Smooth muscle cell (in vitro differentiated cells): Measurements from ENCODE around the gene AHSP. TPM values are rescaled to one million over a fixed set of nuclear protein-coding genes. Genes with fewer than 3 reads are reported as not detected.

ENCODE experiments used
- DNase-seq: peaks from one replicate; lab custom pipeline; 2025; ENCODE audit not compliant: unreplicated experiment; lab: John Stamatoyannopoulos, UW
- H2AFZ ChIP-seq: fragments of 200-600 bp; sonication (generic); 2 replicates; pipeline ENCODE4 v1.6.0; 2016; ENCODE audit warnings: antibody characterized with exemption, low read depth, mild to moderate bottlenecking
- H3F3A ChIP-seq: fragments of 200-600 bp; sonication (generic); 2 replicates; pipeline ENCODE4 v1.6.0; 2017; ENCODE audit warnings: antibody characterized with exemption, low read depth
- H3K27ac ChIP-seq: fragments of 200-600 bp; sonication (generic); 2 replicates; pipeline ENCODE4 v1.5.1; 2016; ENCODE audit warnings: low read depth, mild to moderate bottlenecking
- H3K27me3 ChIP-seq: fragments of 200-600 bp; sonication (generic); 2 replicates; pipeline ENCODE4 v1.6.1; 2016; ENCODE audit warnings: low read depth, mild to moderate bottlenecking
- H3K36me3 ChIP-seq: fragments of 200-600 bp; sonication (generic); 2 replicates; pipeline ENCODE4 v1.5.1; 2016; ENCODE audit warnings: low read depth
- H3K4me1 ChIP-seq: fragments of 200-600 bp; sonication (generic); 2 replicates; pipeline ENCODE4 v1.5.1; 2016; ENCODE audit warnings: low read depth
- H3K4me2 ChIP-seq: fragments of 200-600 bp; sonication (generic); 2 replicates; pipeline ENCODE4 v1.6.0; 2016; ENCODE audit warnings: mild to moderate bottlenecking
- H3K4me3 ChIP-seq: fragments of 200-600 bp; sonication (generic); 2 replicates; pipeline ENCODE4 v1.5.1; 2016; ENCODE audit warnings: mild to moderate bottlenecking
- H3K79me2 ChIP-seq: fragments of 200-600 bp; sonication (generic); 2 replicates; pipeline ENCODE4 v1.6.0; 2016; ENCODE audit warnings: low read depth, mild to moderate bottlenecking
- H3K9ac ChIP-seq: fragments of 200-600 bp; sonication (generic); 2 replicates; pipeline ENCODE4 v1.6.0; 2016; ENCODE audit warnings: low read depth
- H3K9me3 ChIP-seq: fragments of 200-600 bp; sonication (generic); replicated peaks from 2 replicates; pipeline ENCODE4 v1.5.1; 2016; ENCODE audit warnings: low read depth
- H4K20me1 ChIP-seq: fragments of 200-600 bp; sonication (generic); 2 replicates; pipeline ENCODE4 v1.6.0; 2016; ENCODE audit warnings: low read depth
- CTCF ChIP-seq: fragments of 200-600 bp; sonication (generic); IDR thresholded peaks from 2 replicates; pipeline ENCODE4 v1.5.1; 2017; ENCODE audit warnings: borderline replicate concordance, mild to moderate bottlenecking, antibody characterized with exemption; ENCODE audit not compliant: insufficient read depth, poor library complexity, severe bottlenecking
- WGBS: methylation state at CpG from one replicate; pipeline ENCODE4 v1.1.7; 2016; ENCODE audit warnings: low lambda C conversion rate; 5-methylcytosine and 5-hydroxymethylcytosine counted together
- polyA plus RNA-seq: library from polyadenylated mRNA; unstranded; fragments of >200 nt; fragmentation: Nextera tagmentation; extraction: Ambion mirVana; gene quantifications from 2 replicates; pipeline ENCODE4 v1.2.1, GENCODE V29; 2016
- total RNA-seq: library from RNA; depleted of rRNA; stranded (reverse); fragments of >200 nt; gene quantifications from 2 replicates; pipeline ENCODE4 v1.2.3, GENCODE V29; 2014

The AHSP gene
- total and polyA plus RNA-seq, 2 experiments from 2014 or later, result not detected

DNA sequence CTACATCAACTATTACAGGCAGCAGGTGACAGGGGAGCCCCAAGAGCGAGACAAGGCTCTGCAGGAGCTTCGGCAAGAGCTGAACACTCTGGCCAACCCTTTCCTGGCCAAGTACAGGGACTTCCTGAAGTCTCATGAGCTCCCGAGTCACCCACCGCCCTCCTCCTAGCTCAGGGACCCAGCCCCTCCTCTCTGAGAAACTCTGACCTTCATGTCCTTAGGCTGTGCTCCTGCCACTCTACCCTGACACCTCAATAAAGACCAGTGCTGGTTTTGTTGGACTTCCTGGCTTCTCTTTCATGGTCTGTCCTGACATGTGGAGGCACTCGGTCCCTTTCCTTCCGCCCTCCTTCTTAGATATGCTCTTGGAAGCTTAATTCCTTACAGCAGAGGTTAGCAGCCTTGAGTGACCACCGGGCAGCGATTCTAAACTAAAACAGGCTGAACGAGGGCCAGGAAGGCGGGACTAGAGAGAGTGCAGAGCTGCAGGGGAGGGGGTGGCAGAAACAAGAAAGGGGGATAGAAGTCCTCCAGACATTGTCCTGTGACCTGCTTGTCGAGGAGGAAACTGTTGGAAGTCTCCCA, 915 bp downstream of the AHSP start:
- H2AFZ ChIP-seq, result no peak overlapping the region
- no peaks in the 10 kb centered on the region for H3K9me3 ChIP-seq
- no peak overlapping the region for H3K4me2 ChIP-seq
- no peak overlapping the region for H3K4me3 ChIP-seq
- no peaks in the 10 kb centered on the region for H4K20me1 ChIP-seq
- TF ChIP-seq CTCF, result no peak
- DNase-seq, result no peak
- no peaks in the 10 kb centered on the region for H3K79me2 ChIP-seq
- no peaks in the 10 kb centered on the region for H3K4me1 ChIP-seq
- H3K27ac ChIP-seq, result no peak overlapping the region
- peaks cover 51% of the 10 kb centered on the region for H3K27me3 ChIP-seq
- H3F3A ChIP-seq, result no peaks in the 10 kb centered on the region
- WGBS, result 40% methylated on average over 11 of the region's 11 CpGs
- H3K9ac ChIP-seq, result no peak overlapping the region
- H3K36me3 ChIP-seq, result no peaks in the 10 kb centered on the region

DNA sequence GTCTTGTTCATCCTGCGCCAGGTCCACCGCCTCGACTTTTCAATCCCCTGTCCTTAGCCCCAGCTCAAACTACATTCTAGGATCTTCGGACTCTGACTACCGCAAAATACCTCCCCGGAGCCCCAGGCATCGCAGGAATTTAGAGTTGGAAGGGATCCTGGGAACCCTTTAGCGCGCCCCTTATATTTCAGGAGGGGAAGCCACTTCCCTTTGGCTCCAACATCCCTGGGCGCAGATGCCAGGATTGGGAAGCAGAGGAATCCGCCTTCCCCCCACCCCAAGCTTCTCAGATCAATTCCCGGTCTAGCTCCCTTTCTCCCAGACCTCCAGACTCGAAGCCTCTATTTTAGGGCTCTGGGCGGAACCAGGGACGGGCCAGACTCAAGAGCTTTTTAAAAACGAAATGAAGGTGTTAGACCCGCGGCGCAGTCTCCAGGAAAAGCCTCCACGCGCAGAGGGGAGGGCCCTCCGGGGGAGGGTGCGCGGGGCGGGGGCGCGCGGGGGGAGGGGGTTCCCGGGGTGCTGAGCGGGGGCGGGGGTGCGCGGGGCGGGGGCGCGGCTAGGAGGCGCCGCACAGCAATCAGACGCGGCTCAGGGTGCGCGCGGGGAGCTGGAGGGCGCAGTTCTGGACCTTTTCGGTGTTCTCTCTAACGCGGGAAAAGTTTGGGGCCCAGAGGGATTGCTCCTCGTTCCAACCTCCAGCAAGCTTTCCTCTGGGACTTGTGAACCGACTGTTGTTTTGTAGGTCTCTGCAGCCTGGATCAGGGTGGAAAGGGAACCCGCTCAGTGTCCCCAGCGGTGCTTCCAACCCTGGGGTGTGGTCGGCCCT, 1.6 kb downstream of the AHSP start:
- no peaks in the 10 kb centered on the region for H3K79me2 ChIP-seq
- no peaks in the 10 kb centered on the region for H3K4me1 ChIP-seq
- DNase-seq, result no peak
- no peaks in the 10 kb centered on the region for H4K20me1 ChIP-seq
- H3K4me3 ChIP-seq, result peak overlapping the region; percentile 37
- no peak overlapping the region for H3K9ac ChIP-seq
- H3K9me3 ChIP-seq, result no peaks in the 10 kb centered on the region
- no peak for TF ChIP-seq CTCF
- peak overlapping the region; percentile 67 for H3K4me2 ChIP-seq
- peaks cover 51% of the 10 kb centered on the region for H3K27me3 ChIP-seq
- no peaks in the 10 kb centered on the region for H3K36me3 ChIP-seq
- WGBS, result 7% methylated on average over 28 of the region's 52 CpGs
- no peak overlapping the region for H3K27ac ChIP-seq
- no peaks in the 10 kb centered on the region for H3F3A ChIP-seq
- H2AFZ ChIP-seq, result no peak overlapping the region

DNA sequence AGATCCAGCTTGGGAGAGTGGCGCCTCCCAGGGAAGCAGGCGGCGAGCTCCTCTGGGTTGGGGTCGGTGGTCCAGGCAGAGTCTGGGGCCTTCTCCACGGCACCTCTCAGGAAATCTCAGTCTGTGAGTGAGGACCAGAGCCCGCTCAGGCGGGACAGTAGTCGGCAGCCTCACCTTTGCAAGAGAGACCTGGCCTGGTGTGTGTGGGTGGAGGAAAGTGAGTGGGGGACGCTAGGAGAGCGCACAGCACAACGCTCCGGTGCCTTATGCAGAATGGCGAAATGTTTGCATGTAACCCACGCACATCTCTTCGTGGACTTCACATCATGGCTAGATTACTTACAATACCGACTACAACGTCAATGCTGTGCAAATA, 2.2 kb downstream of the AHSP start:
- Histone ChIP-seq H3K79me2 (no peaks in the 10 kb centered on the region), H3K4me3 (no peak overlapping the region), H3K36me3 (no peaks in the 10 kb centered on the region), H3F3A (no peaks in the 10 kb centered on the region), H3K4me2 (no peak overlapping the region), H3K27ac (no peak overlapping the region), H3K9me3 (no peaks in the 10 kb centered on the region), H4K20me1 (no peaks in the 10 kb centered on the region), H3K27me3 (peaks cover 51% of the 10 kb centered on the region), H3K9ac (no peak overlapping the region), H3K4me1 (no peaks in the 10 kb centered on the region), H2AFZ (no peak overlapping the region)
- DNase-seq, result no peak
- 34% methylated on average over 17 of the region's 17 CpGs for WGBS
- no peak for TF ChIP-seq CTCF
